ENCODE measurements around the gene SYNGR1. TPM values are rescaled to one million over a fixed set of nuclear protein-coding genes. Genes with fewer than 3 reads are reported as not detected.
"Not testable (repeated sequence)": the region's sequence is repeated elsewhere in the genome, so short reads cannot be mapped to it uniquely, and the experiment has no call there.

SYNGR1 gene
- total RNA-seq, 2 donors from 2014 or later: 0.46 to 1.2 TPM

DNA sequence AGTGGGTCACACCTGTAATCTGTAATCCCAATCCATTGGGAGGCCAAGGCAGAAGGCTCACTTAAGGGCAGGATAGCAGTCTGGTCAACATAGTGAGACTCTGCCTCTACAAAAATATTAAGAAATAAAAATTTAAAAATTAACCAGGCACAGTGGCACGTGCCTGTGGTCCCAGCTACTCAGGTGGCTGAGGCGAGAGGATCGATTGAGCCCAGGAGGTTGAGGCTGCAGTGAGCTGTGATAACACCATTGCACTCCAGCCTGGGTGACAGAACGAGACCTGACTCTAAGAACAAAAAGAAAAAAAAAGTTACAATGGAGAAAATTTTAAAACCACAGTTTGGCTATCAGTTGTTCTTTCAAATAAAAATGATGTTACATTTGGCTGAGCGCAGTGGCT, 13.4 kb upstream of the SYNGR1 start:
- Mint-ChIP-seq H3K36me3 (no peaks in the 10 kb centered on the region), H3K9me3 (no peaks in the 10 kb centered on the region), H3K27ac (no peak overlapping the region)
- ATAC-seq (no peak), DNase-seq (ENCODE audit: low spot score in 2 of 2) (no peak)

DNA sequence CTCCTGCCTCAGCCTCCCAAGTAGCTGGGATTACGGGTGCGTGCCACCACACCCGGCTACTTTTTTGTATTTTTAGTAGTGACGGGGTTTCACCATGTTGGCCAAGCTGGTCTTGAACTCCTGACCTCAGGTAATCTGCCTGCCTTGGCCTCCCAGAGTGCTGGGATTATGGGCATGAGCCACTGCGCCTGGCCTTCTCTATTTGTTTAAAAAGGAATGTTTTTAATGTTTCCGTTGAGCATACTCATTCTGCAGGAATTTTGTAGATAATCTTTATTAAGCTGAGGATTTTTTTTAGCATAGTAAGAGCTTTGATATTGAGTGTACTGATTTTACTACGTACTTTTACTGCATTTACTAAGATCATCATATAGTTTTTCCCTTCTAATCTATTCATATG, 10.0 kb upstream of the SYNGR1 start:
- H3K9me3 Mint-ChIP-seq; ATAC-seq; H3K27ac Mint-ChIP-seq; H3K36me3 Mint-ChIP-seq; DNase-seq (ENCODE audit: low spot score in 2 of 2): not testable (repeated sequence)

DNA sequence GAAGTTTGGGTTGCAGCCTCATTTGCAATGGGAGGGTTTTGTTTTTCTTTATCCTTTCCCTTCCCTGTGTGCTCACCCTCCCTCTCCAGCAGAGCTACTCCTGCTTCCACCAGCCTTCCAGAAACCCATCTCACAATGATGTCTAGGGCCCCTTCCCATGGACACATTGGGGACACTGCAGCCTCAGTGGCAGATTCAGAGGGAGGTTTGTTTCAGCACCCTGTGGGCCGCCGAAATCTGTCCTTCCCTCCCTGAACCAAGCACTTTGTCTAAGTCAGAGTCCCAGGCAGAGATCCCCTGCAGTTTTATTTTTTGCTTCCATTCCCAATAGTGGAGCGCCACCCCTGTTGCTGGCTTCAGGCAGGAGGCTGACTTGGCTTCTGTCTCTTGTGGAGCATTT, 8.6 kb upstream of the SYNGR1 start:
- Mint-ChIP-seq H3K9me3 (no peaks in the 10 kb centered on the region), H3K36me3 (no peaks in the 10 kb centered on the region), H3K27ac (no peak overlapping the region)
- ATAC-seq (no peak), DNase-seq (ENCODE audit: low spot score in 2 of 2) (no peak)

DNA sequence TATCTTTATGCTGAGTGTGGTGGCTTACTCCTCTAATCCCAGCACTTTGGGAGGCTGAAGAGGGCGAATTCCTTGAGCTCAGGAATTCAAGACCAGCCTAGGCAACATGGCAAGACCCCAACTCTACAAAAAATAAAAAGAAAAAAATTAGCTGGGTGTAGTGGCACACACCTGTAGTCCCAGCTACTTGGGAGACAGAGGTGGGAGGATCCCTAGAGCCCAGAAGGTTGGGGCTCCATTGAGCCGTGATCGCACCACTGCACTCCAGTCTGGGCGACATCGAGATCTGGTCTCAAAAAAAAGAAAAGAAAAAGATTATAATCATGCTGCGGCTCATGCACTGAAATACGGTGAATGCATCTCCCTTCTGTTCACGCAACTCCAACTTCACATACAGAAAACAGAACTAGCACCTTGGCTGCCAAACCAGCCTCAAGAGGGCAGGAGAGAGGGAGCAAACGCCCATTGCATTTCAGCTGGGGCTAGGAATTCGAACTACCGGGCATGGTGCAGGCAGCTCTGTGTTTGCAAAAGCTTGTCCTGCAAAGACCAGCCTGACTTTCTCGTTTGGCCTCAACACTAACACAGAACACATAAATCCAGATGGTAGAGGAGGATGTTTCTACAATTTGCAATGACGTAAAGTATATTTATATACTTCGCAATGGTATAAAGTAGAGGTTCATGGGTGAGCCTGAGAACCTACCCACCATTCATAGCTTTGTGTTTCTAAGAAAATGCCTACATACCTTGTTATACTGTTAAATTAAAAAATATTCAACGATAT, 6.3 kb upstream of the SYNGR1 start:
- no peak overlapping the region for H3K27ac Mint-ChIP-seq
- peak in 1 of 2 donors; percentile 47 for DNase-seq (ENCODE audit: low spot score in 2 of 2)
- no peaks in the 10 kb centered on the region for H3K9me3 Mint-ChIP-seq
- H3K36me3 Mint-ChIP-seq: no peaks in the 10 kb centered on the region
- ATAC-seq: peak; percentile 68 to 75

DNA sequence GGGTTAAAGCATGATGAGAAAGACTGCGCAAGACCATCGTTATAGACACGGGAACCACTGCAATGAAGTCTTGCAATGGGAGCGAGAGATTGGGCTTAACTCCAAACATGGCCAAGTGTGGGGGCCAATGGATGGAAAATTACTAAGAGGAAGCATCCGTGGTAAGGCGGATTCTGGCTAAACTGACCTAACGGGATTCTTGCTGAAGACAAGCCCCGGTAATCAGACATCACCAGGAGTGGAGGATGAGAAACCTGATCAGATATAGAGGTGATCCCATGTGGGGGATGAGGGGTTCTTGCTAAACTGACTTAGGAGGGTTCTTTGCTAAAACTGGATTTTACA, 5.8 kb upstream of the SYNGR1 start:
- ATAC-seq (no peak), DNase-seq (ENCODE audit: low spot score in 2 of 2) (no peak)
- no peaks in the 10 kb centered on the region for H3K36me3 Mint-ChIP-seq
- H3K27ac Mint-ChIP-seq: no peak overlapping the region
- no peaks in the 10 kb centered on the region for H3K9me3 Mint-ChIP-seq

DNA sequence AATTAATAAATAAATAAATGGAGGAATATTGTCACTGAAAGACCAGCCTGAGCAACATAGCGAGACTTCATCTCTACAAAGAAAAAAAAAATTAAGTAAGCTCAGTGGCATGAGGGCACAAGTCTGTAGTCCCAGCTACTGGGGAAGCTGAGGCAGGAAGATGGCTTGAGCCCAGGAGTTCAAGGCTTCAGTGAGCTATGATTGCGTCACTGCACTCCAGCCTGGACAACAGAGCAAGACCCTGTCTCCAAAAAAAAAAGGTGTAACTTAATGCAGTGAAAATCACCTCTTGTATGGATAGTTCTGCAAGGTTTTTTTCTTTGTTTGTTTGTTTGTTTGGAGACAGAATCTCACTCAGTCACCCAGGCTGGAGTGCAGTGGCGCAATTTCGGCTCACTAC, 4.6 kb upstream of the SYNGR1 start:
- Mint-ChIP-seq H3K27ac (no peak overlapping the region), H3K9me3 (no peaks in the 10 kb centered on the region), H3K36me3 (no peaks in the 10 kb centered on the region)
- ATAC-seq: no peak
- DNase-seq (ENCODE audit: low spot score in 2 of 2): no peak

DNA sequence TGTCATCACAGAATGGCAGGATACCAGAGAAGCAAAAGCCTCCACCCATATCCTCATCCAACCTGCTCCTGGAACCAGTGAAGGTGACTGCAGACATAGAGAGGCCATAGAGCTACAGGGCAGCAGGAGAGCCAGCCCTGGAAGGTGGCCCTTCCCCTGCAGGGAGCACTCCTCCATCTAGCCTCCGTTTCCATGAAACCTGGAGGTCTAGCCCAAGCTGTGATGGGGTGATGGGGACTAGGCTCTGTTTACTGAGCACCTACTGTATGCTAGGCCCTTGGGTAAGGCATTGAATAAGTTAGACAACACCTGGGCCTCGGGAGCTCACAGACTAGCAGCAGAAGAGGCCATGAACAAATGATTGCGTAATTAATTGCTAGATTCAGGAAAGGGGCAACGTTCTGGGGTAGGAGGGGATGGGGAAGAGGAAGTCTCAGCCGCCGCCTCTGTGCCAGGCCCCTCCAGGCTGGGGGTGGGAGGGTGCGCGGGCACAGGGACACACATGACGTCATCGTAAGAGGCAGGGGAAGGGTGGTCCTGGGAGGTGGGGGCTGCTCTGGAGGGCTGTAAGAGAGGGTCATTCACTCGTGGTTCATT, 784 bp upstream of the SYNGR1 start:
- no peaks in the 10 kb centered on the region for H3K36me3 Mint-ChIP-seq
- H3K27ac Mint-ChIP-seq: no peak overlapping the region
- ATAC-seq (peak in 1 of 2 donors; percentile 16), DNase-seq (ENCODE audit: low spot score in 2 of 2) (no peak)
- no peaks in the 10 kb centered on the region for H3K9me3 Mint-ChIP-seq

DNA sequence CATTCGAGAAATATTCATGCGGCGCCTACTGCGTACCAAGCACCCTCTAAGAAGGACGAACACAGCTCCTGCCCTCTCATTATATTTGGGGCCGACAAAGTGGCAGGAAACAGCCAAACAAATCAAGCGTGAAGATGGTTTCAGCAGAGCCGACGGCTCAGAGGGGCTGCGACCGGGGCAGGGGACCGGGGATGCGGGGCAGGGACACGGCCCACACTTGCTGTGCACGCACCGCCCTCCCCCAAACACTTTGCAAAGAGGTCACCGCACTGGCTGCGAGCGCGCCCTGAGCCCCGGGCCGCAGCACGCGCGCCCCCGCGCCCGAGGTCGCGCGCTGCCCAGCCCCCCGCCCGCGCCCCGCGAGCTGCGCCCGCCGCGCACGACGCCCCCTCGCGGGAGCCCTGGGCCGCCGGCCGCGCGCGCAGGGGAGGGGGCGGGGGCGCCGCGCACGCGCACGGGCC, 255 bp upstream of the SYNGR1 start:
- Mint-ChIP-seq H3K9me3 (no peaks in the 10 kb centered on the region), H3K27ac (no peak overlapping the region), H3K36me3 (no peaks in the 10 kb centered on the region)
- DNase-seq (ENCODE audit: low spot score in 2 of 2) (peak in 1 of 2 donors; percentile 20), ATAC-seq (peak; percentile 55 to 65)

DNA sequence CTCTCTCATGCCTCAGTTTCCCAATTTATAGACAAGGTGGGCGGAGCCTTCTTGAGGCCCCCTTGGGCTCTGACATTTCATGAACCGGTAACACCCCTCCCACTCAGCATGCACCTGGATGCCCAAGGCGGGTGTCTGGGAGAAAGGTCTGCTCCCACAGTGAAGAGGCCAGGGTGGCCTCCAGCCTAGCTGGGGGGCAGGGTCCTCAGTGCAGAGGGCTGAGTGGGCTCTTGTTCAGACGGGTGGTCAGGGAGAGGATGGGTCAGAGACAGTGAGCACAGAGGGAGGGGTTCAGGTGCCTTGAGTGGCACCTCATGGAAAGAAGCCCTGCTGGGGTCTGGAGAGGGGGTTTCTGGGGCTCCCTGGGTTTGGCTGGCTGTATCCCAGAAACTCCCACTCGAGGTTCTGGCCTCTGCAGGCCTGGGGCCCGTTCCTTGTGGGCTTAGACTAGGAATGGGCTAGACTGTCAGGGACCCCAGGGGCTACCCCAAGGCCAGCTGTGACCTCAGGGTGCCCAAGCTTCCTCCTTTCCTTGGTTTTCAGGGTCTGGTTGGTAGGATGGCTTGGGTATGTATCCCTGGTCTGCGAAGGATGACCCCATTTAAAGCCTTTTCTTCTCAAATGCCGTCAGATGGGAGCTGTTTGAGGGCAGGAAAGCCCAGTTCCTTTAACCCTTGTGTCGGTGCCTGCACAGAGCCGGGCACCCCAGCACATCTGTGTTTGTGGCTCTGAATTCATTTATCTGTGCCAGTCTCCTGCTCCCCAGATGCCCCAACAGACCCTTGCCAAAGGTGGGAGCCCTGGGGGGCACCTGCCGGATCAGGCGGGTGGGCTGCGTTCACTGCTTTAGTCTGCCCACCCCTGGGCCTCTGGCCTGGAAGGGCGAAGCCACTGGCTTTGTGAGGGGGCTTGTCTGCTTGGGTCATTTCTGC, 1.2 kb downstream of the SYNGR1 start:
- DNase-seq (ENCODE audit: low spot score in 2 of 2) (no peak), ATAC-seq (no peak)
- Mint-ChIP-seq H3K36me3 (no peaks in the 10 kb centered on the region), H3K9me3 (no peaks in the 10 kb centered on the region), H3K27ac (no peak overlapping the region)

DNA sequence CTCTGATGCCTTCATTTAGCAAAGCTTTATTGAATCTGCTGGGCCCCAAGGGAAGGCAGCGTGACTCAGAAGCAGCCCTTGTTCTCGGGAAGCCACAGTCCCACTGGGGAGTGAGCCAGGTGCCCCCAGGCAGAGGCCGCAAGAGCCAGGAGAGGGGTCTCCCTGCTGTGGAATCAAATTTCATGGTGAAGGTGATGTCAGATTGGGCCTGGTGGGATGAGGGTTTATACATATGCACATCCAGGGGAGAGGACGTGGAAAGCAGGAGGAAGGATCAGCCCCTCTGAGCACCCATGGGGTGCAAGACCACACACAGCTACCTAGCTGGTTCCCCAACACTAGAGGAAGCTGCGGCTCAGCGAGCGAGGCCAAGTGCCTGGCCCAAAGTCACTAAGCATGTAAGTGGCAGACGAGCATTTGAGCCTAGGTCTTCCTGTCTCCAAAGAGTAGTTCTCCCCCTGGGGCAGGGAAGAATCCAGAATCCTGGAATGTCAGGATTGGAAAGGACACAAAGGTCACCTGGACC, 2.0 kb downstream of the SYNGR1 start:
- DNase-seq (ENCODE audit: low spot score in 2 of 2) (no peak), ATAC-seq (no peak)
- Mint-ChIP-seq H3K36me3 (no peaks in the 10 kb centered on the region), H3K27ac (no peak overlapping the region), H3K9me3 (no peaks in the 10 kb centered on the region)

DNA sequence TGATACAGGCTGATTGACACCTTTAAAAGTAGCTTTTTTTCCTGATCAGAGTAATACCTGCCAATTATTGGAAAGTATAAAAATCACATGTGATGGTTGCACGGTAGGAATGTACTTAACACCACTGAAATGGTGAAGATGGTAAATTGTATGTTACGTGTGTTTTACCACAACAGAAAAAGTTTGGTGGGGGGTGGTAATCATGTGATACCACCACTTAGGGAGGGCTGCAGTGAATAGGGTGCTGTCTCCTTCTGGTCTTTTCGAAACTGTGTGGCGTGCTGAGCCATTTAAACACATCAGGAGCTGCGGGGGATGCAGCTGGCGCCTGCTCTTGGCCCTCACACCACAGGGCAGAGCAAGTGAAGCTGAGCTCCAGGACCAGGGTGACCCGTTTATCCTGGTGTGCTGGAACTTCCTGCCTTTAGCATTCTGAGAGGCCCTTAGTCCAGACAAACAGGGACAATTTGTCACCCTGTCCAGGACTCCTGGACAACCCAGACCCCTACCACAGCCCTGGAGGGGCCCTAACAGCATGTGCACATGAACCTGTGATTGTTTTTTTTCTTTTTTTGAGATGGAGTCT, 2.6 kb downstream of the SYNGR1 start:
- no peaks in the 10 kb centered on the region for H3K36me3 Mint-ChIP-seq
- H3K27ac Mint-ChIP-seq: no peak overlapping the region
- H3K9me3 Mint-ChIP-seq: no peaks in the 10 kb centered on the region
- DNase-seq (ENCODE audit: low spot score in 2 of 2): no peak
- no peak for ATAC-seq

DNA sequence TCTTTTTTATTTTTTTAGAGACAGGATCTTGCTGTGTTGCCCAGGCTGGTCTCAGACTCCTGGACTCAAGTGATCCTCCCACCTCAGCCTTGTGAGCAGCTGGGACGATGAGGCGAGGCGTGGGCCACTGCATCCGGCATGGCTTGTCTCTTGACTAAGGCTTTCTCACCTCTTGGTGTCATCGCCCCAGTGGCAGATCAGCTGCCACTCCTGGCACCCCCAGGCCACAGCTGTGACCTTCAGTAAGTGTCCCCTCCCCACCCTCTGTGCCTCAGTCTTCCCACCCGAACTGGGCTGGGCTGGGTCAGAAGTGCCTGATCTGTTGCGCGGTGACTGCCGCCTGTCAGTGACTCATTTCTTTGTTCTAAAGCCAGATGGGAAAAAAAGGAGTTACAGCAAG, 3.6 kb downstream of the SYNGR1 start:
- Mint-ChIP-seq H3K36me3 (no peaks in the 10 kb centered on the region), H3K9me3 (no peaks in the 10 kb centered on the region)
- no peak for ATAC-seq

DNA sequence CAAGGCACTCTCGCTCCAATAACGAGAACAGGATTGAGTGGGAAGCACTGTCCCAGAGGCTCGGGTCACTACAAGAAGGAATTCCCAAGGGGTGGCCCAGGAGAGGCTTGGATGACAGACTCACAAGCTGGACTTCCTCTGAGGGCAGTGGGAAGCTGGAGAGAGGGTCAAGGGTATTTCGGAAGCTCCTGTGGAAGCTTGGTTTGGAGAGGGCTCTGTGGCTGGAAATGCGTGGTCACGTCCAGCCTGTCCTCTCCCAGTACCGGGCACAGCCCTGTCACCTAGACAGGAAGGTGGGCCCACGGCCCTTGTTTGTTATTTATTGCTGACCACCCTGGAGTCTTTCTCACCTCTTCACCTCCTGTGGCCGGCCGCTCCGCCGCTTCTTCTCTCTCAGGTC, 5.3 kb downstream of the SYNGR1 start:
- DNase-seq (ENCODE audit: low spot score in 2 of 2): no peak
- H3K27ac Mint-ChIP-seq: no peak overlapping the region
- H3K36me3 Mint-ChIP-seq: no peaks in the 10 kb centered on the region
- no peaks in the 10 kb centered on the region for H3K9me3 Mint-ChIP-seq
- no peak for ATAC-seq

More for the DNA sequence above, 3.6 kb downstream of the SYNGR1 start:
- DNase-seq (ENCODE audit: low spot score in 2 of 2): no peak
- H3K27ac Mint-ChIP-seq: no peak overlapping the region

DNA sequence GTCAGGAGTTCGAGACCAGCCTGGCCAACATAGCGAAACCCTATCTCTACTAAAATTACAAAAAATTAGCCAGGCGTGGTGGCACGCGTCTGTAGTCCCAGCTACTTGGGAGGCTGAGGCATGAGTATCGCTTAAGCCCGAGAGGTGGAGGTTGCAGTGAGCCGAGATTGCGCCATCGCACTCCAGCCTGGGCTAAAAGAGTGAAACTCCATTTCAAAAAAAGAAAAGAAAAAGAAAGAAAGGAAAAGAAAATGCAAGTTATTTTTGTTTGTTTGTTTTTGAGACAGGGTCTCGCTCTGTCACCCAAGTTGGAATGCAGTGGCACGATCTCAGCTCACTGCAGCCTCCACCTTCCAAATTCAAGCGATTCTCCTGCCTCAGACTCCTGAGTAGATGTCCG, 6.0 kb downstream of the SYNGR1 start:
- not testable (repeated sequence) for H3K9me3 Mint-ChIP-seq; DNase-seq (ENCODE audit: low spot score in 2 of 2); H3K36me3 Mint-ChIP-seq; H3K27ac Mint-ChIP-seq; ATAC-seq

DNA sequence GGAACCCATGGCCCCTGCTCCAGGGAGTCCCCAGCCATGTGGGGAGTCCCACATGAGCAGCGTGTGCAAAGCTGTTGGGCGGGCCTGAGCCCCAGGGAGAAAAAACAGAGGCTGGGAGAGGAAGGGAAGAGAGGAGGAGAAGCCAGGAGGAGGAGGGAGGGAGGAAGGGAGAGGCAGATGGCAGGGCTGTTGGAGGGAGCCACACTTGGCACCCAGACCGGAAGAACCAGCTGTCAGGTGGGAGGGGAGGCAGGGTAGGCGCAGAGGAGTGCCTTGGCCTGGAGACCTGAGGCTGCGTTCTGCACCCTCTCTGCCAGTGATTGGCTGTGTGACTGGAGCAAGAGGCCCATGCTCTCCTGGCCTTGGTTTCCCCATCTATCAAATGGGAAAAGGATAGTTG, 6.7 kb downstream of the SYNGR1 start:
- ATAC-seq: no peak
- Mint-ChIP-seq H3K27ac (peak overlapping the region in 1 of 2 donors; percentile 65), H3K36me3 (no peaks in the 10 kb centered on the region), H3K9me3 (no peaks in the 10 kb centered on the region)
- DNase-seq (ENCODE audit: low spot score in 2 of 2): no peak

DNA sequence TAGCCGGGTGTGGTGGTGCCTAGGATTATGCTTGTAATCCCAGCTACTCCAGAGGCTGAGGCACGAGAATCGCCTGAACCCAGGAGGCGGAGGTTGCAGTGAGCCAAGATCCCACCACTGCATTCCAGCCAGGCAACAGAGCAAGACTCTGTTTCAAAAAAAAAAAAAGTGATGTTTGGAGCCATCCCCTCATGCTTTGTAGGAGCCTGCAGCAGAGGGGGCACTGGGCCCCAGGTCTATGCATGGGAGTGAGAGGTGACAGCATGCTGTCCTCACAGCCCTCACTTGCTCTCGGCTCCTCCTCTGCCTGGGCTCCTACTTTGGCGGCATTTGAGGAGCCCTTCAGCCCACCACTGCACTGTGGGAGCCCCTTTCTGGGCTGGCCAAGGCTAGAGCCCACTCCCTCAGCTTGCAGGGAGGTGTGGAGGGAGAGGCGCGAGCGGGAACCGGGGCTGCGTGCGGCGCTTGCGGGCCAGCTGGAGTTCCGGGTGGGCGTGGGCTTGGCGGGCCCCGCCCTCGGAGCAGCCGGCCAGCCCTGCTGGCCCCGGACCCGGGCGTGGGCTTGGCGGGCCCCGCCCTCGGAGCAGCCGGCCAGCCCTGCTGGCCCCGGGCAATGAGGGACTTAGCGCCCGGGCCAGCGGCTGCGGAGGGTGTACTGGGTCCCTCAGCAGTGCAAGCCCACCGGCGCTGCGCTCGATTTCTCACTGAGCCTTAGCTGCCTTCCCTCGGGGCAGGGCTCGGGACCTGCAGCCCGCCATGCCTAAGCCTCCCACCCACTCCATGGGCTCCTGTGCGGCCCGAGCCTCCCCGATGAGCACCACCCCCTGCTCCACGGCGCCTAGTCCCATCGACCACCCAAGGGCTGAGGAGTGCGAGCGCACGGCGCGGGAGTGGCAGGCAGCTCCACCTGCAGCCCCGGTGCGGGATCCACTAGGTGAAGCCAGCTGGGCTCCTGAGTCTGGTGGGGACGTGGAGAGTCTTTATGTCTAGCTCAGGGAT, 7.6 kb downstream of the SYNGR1 start:
- not testable (repeated sequence) for DNase-seq (ENCODE audit: low spot score in 2 of 2); ATAC-seq

More for the DNA sequence above, 7.6 kb downstream of the SYNGR1 start:
- H3K27ac Mint-ChIP-seq, H3K9me3 Mint-ChIP-seq, H3K36me3 Mint-ChIP-seq: not testable (repeated sequence)
